H1 (cell line): ENCODE measurements around the gene AMH. TPM values are rescaled to one million over a fixed set of nuclear protein-coding genes. Genes with fewer than 3 reads are reported as not detected.

Experiments
- CTCF ChIA-PET: fragments of 300-600 bp; sonication (Branson Sonifier 250); formaldehyde crosslinking; loops from one replicate; lab custom pipeline; 2021; ENCODE audit not compliant: partially characterized antibody; lab: Charles Lee
- POLR2A ChIA-PET: fragments of 300-600 bp; sonication (Branson Sonifier 250); formaldehyde crosslinking; loops from one replicate; lab custom pipeline; 2021; ENCODE audit warnings: inconsistent platforms; ENCODE audit not compliant: partially characterized antibody; lab: Charles Lee
- DNase-seq, 2 experiments: peaks; one replicate each; pipeline versions ENCODE4 v3.0.0 to v3.0.0-alpha.2; 2010 to 2022; ENCODE audit warnings: low spot score in 2 of 2, low read depth in 1 of 2, mixed read lengths in 1 of 2
- FAIRE-seq: peaks from 2 replicates; lab custom pipeline; 2011; peaks lifted over from hg19 to GRCh38; lab: Jason Lieb, UNC
- H2AFZ ChIP-seq: 2 replicates; pipeline ENCODE4 v1.8.1; 2012; ENCODE audit warnings: low read length, inconsistent platforms
- H2AK5ac ChIP-seq: 2 replicates; pipeline ENCODE4 v1.6.1; 2013; ENCODE audit warnings: low read depth, low read length
- H2BK120ac ChIP-seq: replicated peaks from 2 replicates; pipeline ENCODE3; 2013; ENCODE audit warnings: low read depth, low read length, inconsistent platforms
- H2BK12ac ChIP-seq: 2 replicates; pipeline ENCODE4 v1.6.1; 2013; ENCODE audit warnings: low read depth, low read length
- H2BK15ac ChIP-seq: 2 replicates; pipeline ENCODE4 v1.6.1; 2013; ENCODE audit warnings: low read length
- H2BK20ac ChIP-seq: 2 replicates; pipeline ENCODE4 v1.6.1; 2013; ENCODE audit warnings: low read length
- H2BK5ac ChIP-seq: 2 replicates; pipeline ENCODE4 v1.6.1; 2013; ENCODE audit warnings: low read depth, low read length
- H3K14ac ChIP-seq: 2 replicates; pipeline ENCODE4 v1.6.1; 2013; ENCODE audit warnings: inconsistent platforms; ENCODE audit not compliant: insufficient read length
- H3K18ac ChIP-seq: 2 replicates; pipeline ENCODE4 v1.6.1; 2013; ENCODE audit warnings: low read length; ENCODE audit errors: extremely low read depth
- H3K23ac ChIP-seq: 2 replicates; pipeline ENCODE4 v1.6.1; 2013; ENCODE audit warnings: inconsistent platforms; ENCODE audit not compliant: insufficient read length
- H3K23me2 ChIP-seq: 2 replicates; pipeline ENCODE4 v1.6.1; 2013; ENCODE audit warnings: low read depth, low read length
- H3K27ac ChIP-seq: 2 replicates; pipeline ENCODE4 v1.6.1; 2011; ENCODE audit warnings: low read depth, low read length, inconsistent platforms
- H3K27me3 ChIP-seq, 4 experiments: replicated peaks in 1 of 4; 1 replicate in 1 of 4; 2 replicates in 3 of 4; pipeline versions ENCODE4 v1.6.1 to v1.8.1; 2011 to 2013; ENCODE audit warnings: low read length in 3 of 4, mild to moderate bottlenecking in 3 of 4, inconsistent platforms in 2 of 4, mixed read lengths in 2 of 4, moderate library complexity in 1 of 4; ENCODE audit not compliant: control insufficient read depth in 3 of 4, insufficient read depth in 3 of 4; ENCODE audit errors: extremely low read depth in 1 of 4
- H3K36me3 ChIP-seq, 4 experiments: 2 replicates each; pipeline versions ENCODE4 v1.6.1 to v1.8.1; 2011 to 2013; ENCODE audit warnings: mild to moderate bottlenecking in 4 of 4, low read length in 3 of 4, moderate library complexity in 2 of 4, control low read depth in 1 of 4, inconsistent platforms in 1 of 4; ENCODE audit not compliant: insufficient read depth in 4 of 4, control insufficient read depth in 2 of 4
- H3K4ac ChIP-seq: replicated peaks from 2 replicates; pipeline ENCODE3; 2013; ENCODE audit warnings: low read length, low read depth, mixed read lengths, inconsistent platforms; ENCODE audit not compliant: insufficient read length
- H3K4me1 ChIP-seq, 4 experiments: replicated peaks in 1 of 4; 1 replicate in 1 of 4; 2 replicates in 3 of 4; pipeline versions ENCODE4 v1.6.1 to v1.8.1; 2011 to 2013; ENCODE audit warnings: low read length in 3 of 4, inconsistent platforms in 2 of 4, mixed read lengths in 1 of 4; ENCODE audit not compliant: insufficient read depth in 4 of 4, control insufficient read depth in 3 of 4
- H3K4me2 ChIP-seq, 2 experiments: 2 replicates each; pipeline versions ENCODE4 v1.6.1 to v1.8.1; 2011 to 2013; ENCODE audit warnings: low read depth in 2 of 2, low read length in 2 of 2, control low read depth in 1 of 2, inconsistent platforms in 1 of 2, mild to moderate bottlenecking in 1 of 2; ENCODE audit not compliant: insufficient read depth in 1 of 2
- H3K4me3 ChIP-seq, 4 experiments: fragments of 200-600, 300-600 bp in 1 of 4; sonication (generic), shearing (Covaris generic), sonication (Bioruptor Twin) in 1 of 4; 2 replicates each; pipeline versions ENCODE4 v1.5.1 to v1.8.1; 2011 to 2016; ENCODE audit warnings: low read length in 4 of 4, low read depth in 3 of 4, control low read depth in 2 of 4, inconsistent platforms in 2 of 4, mild to moderate bottlenecking in 2 of 4, mixed read lengths in 1 of 4, moderate library complexity in 1 of 4; ENCODE audit not compliant: insufficient read depth in 2 of 4; ENCODE audit errors: extremely low read depth in 1 of 4
- H3K56ac ChIP-seq: replicated peaks from 2 replicates; pipeline ENCODE3; 2013; ENCODE audit warnings: low read depth, mild to moderate bottlenecking, mixed read lengths, low read length, inconsistent platforms; ENCODE audit not compliant: insufficient read length
- H3K79me1 ChIP-seq: 2 replicates; pipeline ENCODE4 v1.6.1; 2013; ENCODE audit warnings: low read depth, low read length, control low read depth
- H3K79me2 ChIP-seq, 2 experiments: 2 replicates each; pipeline versions ENCODE4 v1.6.1 to v1.8.1; 2012 to 2013; ENCODE audit warnings: low read length in 2 of 2, mild to moderate bottlenecking in 2 of 2, inconsistent platforms in 1 of 2; ENCODE audit not compliant: insufficient read depth in 2 of 2, control insufficient read depth in 1 of 2
- H3K9ac ChIP-seq, 4 experiments: replicated peaks in 1 of 4; 1 replicate in 1 of 4; 2 replicates in 3 of 4; pipeline versions ENCODE4 v1.6.1 to v1.8.1; 2011 to 2013; ENCODE audit warnings: low read depth in 3 of 4, low read length in 3 of 4, control low read depth in 2 of 4, mild to moderate bottlenecking in 2 of 4, moderate library complexity in 2 of 4, inconsistent platforms in 1 of 4; ENCODE audit errors: extremely low read depth in 1 of 4
- H3K9me3 ChIP-seq, 2 experiments: 2 replicates each; pipeline versions ENCODE4 v1.6.1 to v1.8.1; 2012 to 2013; ENCODE audit warnings: mild to moderate bottlenecking in 2 of 2, moderate library complexity in 2 of 2, control low read depth in 1 of 2, inconsistent platforms in 1 of 2, low read depth in 1 of 2, low read length in 1 of 2, mixed read lengths in 1 of 2; ENCODE audit not compliant: insufficient read depth in 2 of 2
- H4K20me1 ChIP-seq, 2 experiments: replicated peaks in 1 of 2; 2 replicates each; pipeline versions ENCODE3 to v1.8.1; 2011 to 2013; ENCODE audit warnings: inconsistent platforms in 2 of 2, low read length in 2 of 2, mild to moderate bottlenecking in 1 of 2; ENCODE audit not compliant: insufficient read depth in 2 of 2, control insufficient read depth in 1 of 2
- H4K5ac ChIP-seq: 2 replicates; pipeline ENCODE4 v1.6.1; 2013; ENCODE audit warnings: low read length, low read depth, mixed read lengths, inconsistent platforms; ENCODE audit not compliant: insufficient read length
- H4K8ac ChIP-seq: 2 replicates; pipeline ENCODE4 v1.8.0; 2013; ENCODE audit warnings: mild to moderate bottlenecking, moderate library complexity, low read length, inconsistent platforms; ENCODE audit not compliant: insufficient read depth; ENCODE audit errors: extremely low read depth
- H4K91ac ChIP-seq: replicated peaks from 2 replicates; pipeline ENCODE3; 2013; ENCODE audit warnings: low read length, mixed read lengths, inconsistent platforms; ENCODE audit not compliant: insufficient read length
- BACH1 ChIP-seq: IDR thresholded peaks from 2 replicates; pipeline ENCODE4 v1.6.1; 2012; ENCODE audit warnings: low read length, improper control_type of control experiment
- EP300 ChIP-seq, 2 experiments: IDR thresholded peaks; 1 replicate in 1 of 2; 2 replicates in 1 of 2; pipeline ENCODE4 v1.6.1; 2011 to 2012; ENCODE audit warnings: low read depth in 2 of 2, low read length in 2 of 2, mild to moderate bottlenecking in 2 of 2, borderline replicate concordance in 1 of 2, inconsistent platforms in 1 of 2, moderate library complexity in 1 of 2
- KDM1A ChIP-seq: fragments of 200-600, 300-600 bp; sonication (generic); IDR thresholded peaks from 2 replicates; pipeline ENCODE4 v1.7.1; 2016; ENCODE audit warnings: mild to moderate bottlenecking, low read length, borderline replicate concordance
- RAD21 ChIP-seq, 2 experiments: IDR thresholded peaks in 1 of 2; conservative IDR thresholded peaks in 1 of 2; 2 replicates each; pipeline ENCODE4 v1.6.1; 2011; ENCODE audit warnings: low read depth in 2 of 2, low read length in 2 of 2, improper control_type of control experiment in 1 of 2, inconsistent platforms in 1 of 2, mild to moderate bottlenecking in 1 of 2, moderate library complexity in 1 of 2
- RXRA ChIP-seq: IDR thresholded peaks from 2 replicates; pipeline ENCODE4 v1.6.1; 2011; ENCODE audit warnings: low read depth, mild to moderate bottlenecking, low read length, moderate library complexity; ENCODE audit not compliant: insufficient read depth
- SAP30 ChIP-seq: fragments of 300-600 bp; sonication (generic); IDR thresholded peaks from 2 replicates; pipeline ENCODE4 v1.7.1; 2012; ENCODE audit warnings: low read length, moderate library complexity, mild to moderate bottlenecking, inconsistent platforms; ENCODE audit not compliant: insufficient read depth, insufficient replicate concordance
- SIN3A ChIP-seq, 2 experiments: IDR thresholded peaks in 1 of 2; conservative IDR thresholded peaks in 1 of 2; 2 replicates each; pipeline ENCODE4 v1.6.1; 2011 to 2012; ENCODE audit warnings: low read length in 2 of 2, improper control_type of control experiment in 1 of 2, low read depth in 1 of 2, mild to moderate bottlenecking in 1 of 2
- YY1 ChIP-seq: IDR thresholded peaks from 2 replicates; pipeline ENCODE4 v1.6.1; 2011; ENCODE audit warnings: low read depth, mild to moderate bottlenecking, low read length
- WGBS, 2 experiments: shearing (Covaris generic) in 1 of 2; methylation state at CpG; one replicate each; pipeline versions ENCODE4 v1.1.6 to v1.1.7; 2013 to 2015; ENCODE audit warnings: low lambda C conversion rate in 2 of 2, mixed read lengths in 2 of 2, inconsistent platforms in 1 of 2, low coverage in 1 of 2, missing lambda C conversion rate in 1 of 2; ENCODE audit not compliant: insufficient replicate concordance in 2 of 2, insufficient coverage in 1 of 2, insufficient read length in 1 of 2; ENCODE audit errors: extremely low coverage in 1 of 2, missing lambda C conversion rate in 1 of 2; 5-methylcytosine and 5-hydroxymethylcytosine counted together
- polyA plus RNA-seq, 7 experiments: library from polyadenylated mRNA; depleted of rRNA in 3 of 7; stranded (reverse) in 5 of 7; unstranded in 2 of 7; fragments of >200 nt in 5 of 7; fragments of 200-250 nt in 2 of 7; gene quantifications; 1 replicate in 5 of 7; 2 replicates in 1 of 7; 4 replicates in 1 of 7; pipeline versions ENCODE4 v1.2.1 to v1.2.3, GENCODE V29; 2011 to 2013; ENCODE audit warnings: missing spikeins in 2 of 7, mixed read lengths in 2 of 7
- total RNA-seq: library from RNA; stranded (reverse); fragmentation: NEBNext Ultra II Directional; extraction: Animal tissue kit (Norgen Biotek cat#: 25700); gene quantifications from 2 replicates; pipeline ENCODE4 v1.2.1, GENCODE V29; 2021
- TF ChIP-seq, protein P1 (sequence below): IDR thresholded peaks from 2 replicates; pipeline ENCODE4 v1.6.1; 2012; ENCODE audit warnings: inconsistent platforms

Gene AMH
- total and polyA plus RNA-seq, 2 of the 8 experiments (the other 6 are each of a cell fraction or from before 2014, with no cell fraction given), result 10.5 to 15.4 TPM

DNA sequence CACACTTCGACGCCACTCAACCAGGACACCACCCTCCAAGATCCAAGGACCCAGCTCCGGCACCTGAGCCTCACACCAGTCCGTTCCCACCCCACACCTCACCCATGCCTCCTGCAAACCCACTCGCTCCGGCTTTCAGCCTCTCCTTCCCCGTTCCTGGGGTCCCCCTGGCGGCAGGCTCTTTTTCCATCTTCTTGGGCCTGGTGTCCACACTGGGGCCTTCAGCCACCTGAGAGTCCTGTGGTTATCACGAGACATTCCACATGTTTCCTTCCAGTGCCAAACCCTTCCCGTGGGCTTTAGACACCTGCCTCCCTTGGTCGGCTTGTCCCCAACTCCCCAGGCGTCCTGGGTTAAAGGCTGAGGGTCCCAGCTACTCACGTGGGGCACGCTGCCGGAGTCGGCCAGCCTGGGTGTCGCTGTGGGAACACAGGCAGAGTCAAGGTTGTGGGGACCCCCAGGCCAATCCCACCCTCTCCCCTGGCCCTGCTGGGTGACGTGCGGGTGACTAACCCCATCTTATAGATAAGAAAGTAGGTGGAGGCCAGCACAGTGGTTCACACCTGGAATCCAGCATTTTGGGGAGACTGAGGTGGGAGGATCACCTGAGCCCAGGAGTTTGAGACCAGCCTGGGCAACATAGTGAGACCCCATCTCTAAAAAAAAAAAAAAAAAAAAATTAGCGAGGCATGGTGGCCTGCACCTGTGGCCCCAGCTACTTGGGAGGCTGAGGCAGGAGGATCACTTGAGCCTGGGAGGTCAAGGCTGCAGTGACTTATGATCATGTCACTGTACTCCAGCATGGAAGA lies 5.1 kb downstream of the AMH start:
- DNase-seq (peak in 1 of 2 experiments; percentile 93), FAIRE-seq (no peak)
- ChIA-PET CTCF (interaction anchor here (0.5 to 5.9 kb wide), 30 partner anchors 8 to 1123 kb away, joined by 3 to 42 read pairs (median 5); partner anchors contain the start of gene PLEKHJ1), POLR2A (interaction anchor here (1.0 to 18.7 kb wide), 11 partner anchors 12 to 153 kb away, joined by 3 to 330 read pairs (median 4); partner anchors contain the start of genes PLEKHJ1 and SF3A2)
- Histone ChIP-seq H3K79me1 (no peaks in the 10 kb centered on the region), H3K9ac (no peak overlapping the region; a peak in 1 of 7 replicates), H3K27me3 (peaks cover 0 to 23% (median 12%) of the 10 kb centered on the region in 4 experiments; a peak in 6 of 7 replicates), H4K5ac (no peak overlapping the region), H3K4me2 (peak overlapping the region; percentile 74 to 96), H3K27ac (no peak overlapping the region), H2BK120ac (no peak overlapping the region), H2BK20ac (no peak overlapping the region), H2AK5ac (no peak overlapping the region), H4K91ac (no peak overlapping the region), H3K23me2 (peaks cover 12% of the 10 kb centered on the region; the same call in 1 of the 2 replicates), H3K23ac (no peak overlapping the region), H3K4me3 (peak overlapping the region; percentile 35 to 65 (median 47); a peak in 7 of 8 replicates), H4K8ac (peak overlapping the region; percentile 36; the same call in 1 of the 2 replicates), H3K4ac (no peak overlapping the region), H4K20me1 (peaks cover 2 to 6% of the 10 kb centered on the region in 2 experiments), H2BK5ac (no peak overlapping the region), H3K56ac (no peak overlapping the region), H3K36me3 (no peaks in the 10 kb centered on the region; a peak in 1 of 8 replicates), H3K14ac (no peak overlapping the region), H3K9me3 (no peaks in the 10 kb centered on the region; a peak in 1 of 4 replicates), H2AFZ (no peak overlapping the region), H3K18ac (no peak overlapping the region), H3K79me2 (no peaks in the 10 kb centered on the region), H2BK15ac (no peak overlapping the region), H2BK12ac (no peak overlapping the region), H3K4me1 (peaks cover 0 to 4% (median 2%) of the 10 kb centered on the region in 4 experiments; a peak in 5 of 7 replicates)
- 46% methylated on average over 16 of the region's 20 CpGs; no CpG with 5 or more reads in 1 of the 2 experiments for WGBS, 2 experiments
- TF ChIP-seq SAP30 (no peak), KDM1A (no peak), EP300 (IDR thresholded peaks at IDR 0.05; ENCODE audit: borderline replicate concordance in 1 of 2, low read depth in 2 of 2, low read length in 2 of 2) (no peak), SIN3A (conservative IDR thresholded peaks at IDR 0.05 in 1 of 2, IDR thresholded peaks at IDR 0.05 in 1 of 2; ENCODE audit: low read depth in 1 of 2, low read length in 2 of 2) (peak in 1 of 2 experiments; percentile 60; a peak in 1 of 4 replicates), YY1 (no peak), RAD21 (IDR thresholded peaks at IDR 0.05 in 1 of 2, conservative IDR thresholded peaks at IDR 0.05 in 1 of 2; ENCODE audit: low read depth in 2 of 2, low read length in 2 of 2) (peak; percentile 49 to 54), RXRA (no peak), BACH1 (peak; percentile 71)
- TF ChIP-seq, protein P1, sequence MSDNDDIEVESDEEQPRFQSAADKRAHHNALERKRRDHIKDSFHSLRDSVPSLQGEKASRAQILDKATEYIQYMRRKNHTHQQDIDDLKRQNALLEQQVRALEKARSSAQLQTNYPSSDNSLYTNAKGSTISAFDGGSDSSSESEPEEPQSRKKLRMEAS, result 0 out of 2 replicates have a peak, but pooled peaks have one; percentile 31
